Measurements from ENCODE around the gene DGKD. TPM values are rescaled to one million over a fixed set of nuclear protein-coding genes. Genes with fewer than 3 reads are reported as not detected.

Gene DGKD
- polyA plus RNA-seq, 3 donors, result 14.5 to 67.5 (median 16.6) TPM

DNA sequence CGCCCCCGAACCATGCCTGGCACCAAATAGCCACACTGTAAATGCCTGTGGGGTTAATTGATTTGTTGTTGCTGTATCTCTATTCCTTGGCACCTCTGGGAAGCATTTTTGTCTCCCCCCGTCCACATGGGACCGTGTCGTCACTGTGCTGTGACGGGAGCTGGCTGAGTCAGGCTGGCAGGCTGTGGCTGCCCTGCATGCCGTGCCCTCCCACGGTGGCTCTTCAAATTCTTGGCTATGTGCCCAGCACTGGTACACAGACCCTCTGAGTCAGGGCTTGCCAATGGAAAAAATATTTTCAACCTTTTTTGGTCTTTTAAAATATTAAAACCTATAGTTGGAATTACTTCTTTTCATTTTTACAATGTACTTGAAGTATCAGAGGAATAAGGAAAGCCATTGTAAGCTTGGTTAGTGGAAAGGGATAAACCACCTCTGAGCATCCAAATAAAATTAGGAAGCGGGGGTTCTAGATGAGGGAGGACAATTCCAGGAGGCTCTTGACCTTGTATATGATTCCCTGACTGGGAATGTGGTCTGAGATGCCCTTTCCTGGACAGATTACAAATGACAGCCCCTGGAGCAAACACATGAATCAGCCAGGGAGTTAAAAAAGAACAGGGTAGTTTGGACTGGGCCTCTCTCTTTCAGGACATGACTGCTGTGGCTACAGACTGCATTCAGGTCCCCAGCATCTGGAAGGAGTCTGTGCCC, 59.4 kb downstream of the DGKD start:
- H3K27me3 Mint-ChIP-seq (ENCODE audit: low read depth in 3 of 3), result peaks cover 0 to 2% (median 0%) of the 10 kb centered on the region in 3 donors
- H3K9me3 Mint-ChIP-seq, result peaks cover 13 to 23% (median 20%) of the 10 kb centered on the region in 7 donors
- H3K4me1 Mint-ChIP-seq, result peaks cover 15% of the 10 kb centered on the region
- Histone ChIP-seq H3K4me3 (replicated peaks in 1 of 3; ENCODE audit: low read depth in 2 of 3, low read length in 3 of 3) (no peak overlapping the region), H3K4me2 (replicated peaks; ENCODE audit: extremely low read depth, low read length, poor library complexity, severe bottlenecking) (no peak overlapping the region), H3K9ac (ENCODE audit: insufficient read depth, low read length, poor library complexity, severe bottlenecking) (no peak overlapping the region), H3K4me1 (ENCODE audit: control insufficient read depth in 1 of 2, insufficient read depth in 2 of 2, low read length in 2 of 2) (peaks cover 8% of the 10 kb centered on the region in 2 donors), H3K27ac (ENCODE audit: low read depth in 1 of 2, low read length in 2 of 2) (peak overlapping the region in 1 of 2 donors; percentile 39), H3K36me3 (replicated peaks in 1 of 2; ENCODE audit: control insufficient read depth in 1 of 2, insufficient read depth in 2 of 2, low read length in 2 of 2) (peaks cover 44 to 88% of the 10 kb centered on the region in 2 donors), H2AFZ (ENCODE audit: insufficient read depth, low read depth, low read length, poor library complexity, severe bottlenecking) (no peak overlapping the region), H4K20me1 (ENCODE audit: insufficient read depth, low read length) (peaks cover 82% of the 10 kb centered on the region), H3K9me3 (replicated peaks in 1 of 2; ENCODE audit: control insufficient read depth in 1 of 2, insufficient read depth in 1 of 2, low read length in 2 of 2) (peaks cover 4 to 26% of the 10 kb centered on the region in 2 donors), H3K27me3 (ENCODE audit: control insufficient read depth in 2 of 2, insufficient read depth in 2 of 2, low read length in 2 of 2) (no peaks in the 10 kb centered on the region), H3K79me2 (ENCODE audit: insufficient read depth, low read length) (peaks cover 98% of the 10 kb centered on the region)
- 28% methylated on average over 6 of the region's 9 CpGs for WGBS (ENCODE audit: insufficient coverage)
- no peak overlapping the region for H3K4me3 Mint-ChIP-seq
- peaks cover 70 to 95% of the 10 kb centered on the region in 2 donors for H3K36me3 Mint-ChIP-seq
- peak overlapping the region in 6 of 7 donors; percentile 28 to 83 (median 59) for H3K27ac Mint-ChIP-seq
- TF ChIP-seq, protein P1, sequence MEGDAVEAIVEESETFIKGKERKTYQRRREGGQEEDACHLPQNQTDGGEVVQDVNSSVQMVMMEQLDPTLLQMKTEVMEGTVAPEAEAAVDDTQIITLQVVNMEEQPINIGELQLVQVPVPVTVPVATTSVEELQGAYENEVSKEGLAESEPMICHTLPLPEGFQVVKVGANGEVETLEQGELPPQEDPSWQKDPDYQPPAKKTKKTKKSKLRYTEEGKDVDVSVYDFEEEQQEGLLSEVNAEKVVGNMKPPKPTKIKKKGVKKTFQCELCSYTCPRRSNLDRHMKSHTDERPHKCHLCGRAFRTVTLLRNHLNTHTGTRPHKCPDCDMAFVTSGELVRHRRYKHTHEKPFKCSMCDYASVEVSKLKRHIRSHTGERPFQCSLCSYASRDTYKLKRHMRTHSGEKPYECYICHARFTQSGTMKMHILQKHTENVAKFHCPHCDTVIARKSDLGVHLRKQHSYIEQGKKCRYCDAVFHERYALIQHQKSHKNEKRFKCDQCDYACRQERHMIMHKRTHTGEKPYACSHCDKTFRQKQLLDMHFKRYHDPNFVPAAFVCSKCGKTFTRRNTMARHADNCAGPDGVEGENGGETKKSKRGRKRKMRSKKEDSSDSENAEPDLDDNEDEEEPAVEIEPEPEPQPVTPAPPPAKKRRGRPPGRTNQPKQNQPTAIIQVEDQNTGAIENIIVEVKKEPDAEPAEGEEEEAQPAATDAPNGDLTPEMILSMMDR (IDR thresholded peaks at IDR 0.05), result no peak
- intact Hi-C loops (cut with micrococcal nuclease), result no loop called here
- DNase-seq, result peak in 2 of 3 donors; percentile 11 to 53

DNA sequence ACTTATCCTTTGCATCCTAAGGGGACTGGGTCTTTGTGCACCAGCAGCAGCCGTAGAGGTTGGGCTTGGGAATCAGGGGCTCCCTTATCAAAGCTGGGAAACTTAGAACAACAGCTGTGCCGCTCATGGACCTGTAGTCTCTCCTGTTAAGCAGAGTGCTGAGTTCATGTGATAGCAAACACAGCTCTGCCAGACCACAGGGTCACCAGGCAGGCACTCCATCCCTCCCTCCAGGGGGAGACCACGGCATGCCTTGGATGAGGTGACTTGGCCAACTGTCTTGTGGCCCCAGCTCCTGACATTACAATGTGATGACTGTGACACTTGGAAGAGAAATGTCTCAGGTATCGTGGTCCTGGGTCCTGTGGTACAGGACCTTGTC, 60.0 kb downstream of the DGKD start:
- Histone ChIP-seq H3K4me3 (replicated peaks in 1 of 3; ENCODE audit: low read depth in 2 of 3, low read length in 3 of 3) (no peak overlapping the region), H3K27me3 (ENCODE audit: control insufficient read depth in 2 of 2, insufficient read depth in 2 of 2, low read length in 2 of 2) (no peaks in the 10 kb centered on the region), H3K9ac (ENCODE audit: insufficient read depth, low read length, poor library complexity, severe bottlenecking) (no peak overlapping the region), H3K36me3 (replicated peaks in 1 of 2; ENCODE audit: control insufficient read depth in 1 of 2, insufficient read depth in 2 of 2, low read length in 2 of 2) (peaks cover 39 to 86% of the 10 kb centered on the region in 2 donors), H3K27ac (ENCODE audit: low read depth in 1 of 2, low read length in 2 of 2) (no peak overlapping the region), H2AFZ (ENCODE audit: insufficient read depth, low read depth, low read length, poor library complexity, severe bottlenecking) (no peak overlapping the region), H3K9me3 (replicated peaks in 1 of 2; ENCODE audit: control insufficient read depth in 1 of 2, insufficient read depth in 1 of 2, low read length in 2 of 2) (peaks cover 4 to 26% of the 10 kb centered on the region in 2 donors), H3K4me1 (ENCODE audit: control insufficient read depth in 1 of 2, insufficient read depth in 2 of 2, low read length in 2 of 2) (peaks cover 13 to 14% of the 10 kb centered on the region in 2 donors), H3K79me2 (ENCODE audit: insufficient read depth, low read length) (peaks cover 99% of the 10 kb centered on the region), H3K4me2 (replicated peaks; ENCODE audit: extremely low read depth, low read length, poor library complexity, severe bottlenecking) (no peak overlapping the region), H4K20me1 (ENCODE audit: insufficient read depth, low read length) (peaks cover 82% of the 10 kb centered on the region)
- Mint-ChIP-seq H3K27ac (peak overlapping the region in 1 of 7 donors; percentile 83), H3K27me3 (ENCODE audit: low read depth in 3 of 3) (peaks cover 0 to 2% (median 0%) of the 10 kb centered on the region in 3 donors), H3K4me1 (peaks cover 19% of the 10 kb centered on the region), H3K36me3 (peaks cover 68 to 95% of the 10 kb centered on the region in 2 donors), H3K4me3 (no peak overlapping the region), H3K9me3 (peaks cover 13 to 23% (median 20%) of the 10 kb centered on the region in 7 donors)
- intact Hi-C loops (cut with micrococcal nuclease), result no loop called here
- TF ChIP-seq, protein P1 (IDR thresholded peaks at IDR 0.05), result no peak
- WGBS (ENCODE audit: insufficient coverage), result 100% methylated on average over 4 of the region's 4 CpGs
- DNase-seq, result no peak
